LNCAP (cell line): ENCODE data around the gene ZNF334.

Experiments used
- CTCF ChIP-seq: fragments of 450-650 bp; IDR thresholded peaks from 2 replicates; pipeline ENCODE4 v1.5.1; 2017; ENCODE audit warnings: mild to moderate bottlenecking

Gene ZNF334

GRCh38 chr20:46501961-46502360 is 11.4 kb downstream of the ZNF334 start:
- TF ChIP-seq CTCF, result no peak

- no peak for TF ChIP-seq CTCF
Measured at GRCh38 chr20:46501337-46501942, 11.9 kb downstream of the ZNF334 start.

- TF ChIP-seq CTCF, result no peak
Measured at GRCh38 chr20:46494077-46494476, 19.3 kb downstream of the ZNF334 start.

- TF ChIP-seq CTCF, result no peak
Measured at GRCh38 chr20:46491354-46491753, 22.0 kb downstream of the ZNF334 start.

DNA sequence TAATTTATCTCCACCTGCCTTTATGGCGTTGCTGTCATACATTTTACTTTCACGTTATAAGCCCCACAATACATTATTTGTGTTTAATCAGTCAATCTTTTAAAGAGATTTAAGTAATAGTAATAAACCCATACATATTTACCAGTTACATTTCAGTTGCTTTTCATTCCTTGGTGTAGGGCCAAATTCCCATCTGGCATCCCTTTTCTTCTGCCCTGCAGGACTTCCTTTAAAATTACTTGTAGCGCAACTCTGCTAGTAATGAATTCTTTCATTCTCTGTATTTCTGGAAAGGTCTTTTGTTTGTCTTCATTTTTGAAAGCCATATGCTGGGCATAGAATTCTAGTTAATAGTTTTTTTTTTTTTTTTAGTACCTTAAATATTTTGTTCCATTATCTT is 24.9 kb downstream of the ZNF334 start:
- no peak for TF ChIP-seq CTCF

DNA sequence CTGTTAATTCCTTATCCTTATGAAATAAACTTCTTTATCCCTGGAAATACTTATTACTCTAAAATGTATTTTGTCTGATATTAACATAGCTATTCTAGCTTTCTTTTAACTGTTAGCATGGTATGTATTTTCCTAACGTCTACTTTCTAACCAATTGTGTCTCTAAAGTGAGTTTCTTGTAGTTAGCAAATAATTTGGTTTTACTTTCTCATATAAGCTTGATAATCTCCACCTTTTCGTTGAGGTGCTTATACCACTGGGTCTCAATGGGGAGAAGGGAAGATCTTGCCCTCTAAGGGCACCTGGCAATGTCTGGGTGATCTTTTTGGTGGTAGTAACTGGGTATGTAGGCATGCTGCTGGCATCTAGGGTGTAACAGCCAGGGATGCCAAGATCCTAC is 25.7 kb downstream of the ZNF334 start:
- no peak for TF ChIP-seq CTCF

DNA sequence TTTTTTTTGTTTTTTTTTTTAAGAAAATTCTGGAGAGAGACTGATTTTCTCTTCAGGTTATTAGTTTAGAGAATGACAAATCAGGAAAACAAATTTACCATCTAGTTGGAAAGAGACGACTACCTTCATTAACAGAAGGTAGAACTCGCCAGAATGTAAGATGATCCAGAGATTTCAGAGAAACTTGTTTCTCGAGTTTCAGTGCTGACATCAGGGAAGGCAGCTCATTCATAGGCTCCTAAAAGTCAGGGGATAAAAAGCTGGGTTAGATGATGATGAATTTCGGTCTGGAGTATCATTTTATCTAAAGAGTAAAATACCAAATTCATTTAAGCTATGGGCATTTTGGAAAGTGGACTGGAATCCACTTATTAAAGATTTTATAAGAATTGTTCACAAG is 27.9 kb downstream of the ZNF334 start:
- no peak for TF ChIP-seq CTCF

DNA sequence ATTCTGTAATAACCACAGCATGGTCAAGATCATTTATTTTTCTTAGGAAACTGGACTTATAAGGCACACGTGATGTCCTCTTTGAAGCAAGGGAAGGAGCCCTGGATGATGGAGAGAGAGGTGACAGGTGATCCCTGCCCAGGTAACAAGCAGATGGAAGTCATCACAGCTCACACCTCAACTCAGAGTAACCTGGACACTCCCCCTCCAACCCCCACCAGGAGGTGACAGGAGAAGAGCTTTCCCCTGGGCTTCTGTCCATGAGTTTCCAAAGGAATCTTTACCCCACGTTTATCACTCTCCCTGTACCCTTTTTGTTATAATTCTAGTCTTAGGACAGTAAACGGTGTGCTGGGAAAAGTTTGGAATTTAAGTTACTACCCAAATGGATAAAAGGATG is 28.4 kb downstream of the ZNF334 start:
- TF ChIP-seq CTCF, result no peak
